Ovary (tissue), 9 donors: ENCODE results near the gene CHRND. TPM values are rescaled to one million over a fixed set of nuclear protein-coding genes. Genes with fewer than 3 reads are reported as not detected.

Experiments used
- DNase-seq, 5 donors: peaks; one replicate each; pipeline ENCODE4 v3.0.0-alpha.2; 2019 to 2020
- H3K27ac ChIP-seq, 2 donors: fragments of 200-600 bp; one replicate each; pipeline versions ENCODE4 v1.5.1 to v1.8.0; 2019 to 2022
- H3K27me3 ChIP-seq: fragments of 200-600 bp; one replicate; pipeline ENCODE4 v1.8.0; 2022
- H3K36me3 ChIP-seq: fragments of 200-600 bp; sonication (generic); one replicate; pipeline ENCODE4 v1.5.1; 2019
- H3K4me1 ChIP-seq: one replicate; pipeline ENCODE4 v1.8.1; 2013; ENCODE audit warnings: mild to moderate bottlenecking, moderate library complexity; ENCODE audit not compliant: insufficient read depth
- H3K4me3 ChIP-seq: fragments of 200-600 bp; sonication (generic); one replicate; pipeline ENCODE4 v1.5.1; 2017
- H3K9me3 ChIP-seq, 2 donors: fragments of 200-600 bp in 1 of 2; sonication (generic) in 1 of 2; one replicate each; pipeline versions ENCODE4 v1.5.1 to v1.8.1; 2013 to 2019; ENCODE audit warnings: mild to moderate bottlenecking in 1 of 2, moderate library complexity in 1 of 2
- EP300 ChIP-seq: sonication (generic); formaldehyde crosslinking; IDR thresholded peaks from one replicate; pipeline ENCODE4 v1.6.1; 2017; ENCODE audit warnings: antibody characterized with exemption
- POLR2A ChIP-seq: fragments of 450-650 bp; IDR thresholded peaks from one replicate; pipeline ENCODE4 v1.6.1; 2017; ENCODE audit warnings: antibody characterized with exemption, mild to moderate bottlenecking, moderate library complexity
- WGBS, 3 donors: extraction: QIAGEN DNeasy Blood & Tissue Kit in 1 of 3; methylation state at CpG; one replicate each; pipeline versions ENCODE4 v1.1.5 to v1.1.7; 2013 to 2017; 5-methylcytosine and 5-hydroxymethylcytosine counted together
- intact Hi-C, 4 donors: fragments of 100-400 bp; cut with DNase I; formaldehyde crosslinking; loops; one replicate each; pipeline versions ENCODE4 v1.11.0 to v1.15.1; 2022 to 2023
- polyA plus RNA-seq, 2 donors: library from polyadenylated mRNA; stranded (reverse); fragments of 200-250 nt in 1 of 2; fragments of 350-450 nt in 1 of 2; fragmentation: Illumina TruSeq in 1 of 2; extraction: RNeasy Lipid Tissue Mini Kit (QIAGEN cat#74804) in 1 of 2; gene quantifications; one replicate each; pipeline ENCODE4 v1.2.3, GENCODE V29; 2013 to 2014
- total RNA-seq, 7 donors: library from RNA; depleted of rRNA in 2 of 7; stranded (reverse); fragments of >200 nt in 2 of 7; fragmentation: NEBNext Ultra II Directional in 3 of 7; extraction: Animal tissue kit (Norgen Biotek cat#: 25700) in 3 of 7; gene quantifications; one replicate each; pipeline versions ENCODE4 v1.1.0 to v1.2.4, GENCODE V29; 2016 to 2023
- TF ChIP-seq, protein P1 (sequence below), 3 donors: fragments of 450-650 bp in 2 of 3; fragments of 200-600 bp in 1 of 3; IDR thresholded peaks; one replicate each; pipeline versions ENCODE4 v1.5.1 to v1.8.0; 2016 to 2022; ENCODE audit warnings: antibody characterized with exemption in 3 of 3, mild to moderate bottlenecking in 1 of 3
- donor health status: DM: no; HTN: no; CAD: no; lungs with moderate emphysema.
- donor health status: DM: no; HTN: no; CAD: no.
- donor health status: Bipolar disorder and iron deficiency.
- donor health status: DM: yes; HTN: yes; CAD: no.
- donor health status: DM: no; HTN: no; CAD: no.
- donor health status: DM: yes; HTN: yes; CAD: no.

CHRND gene
- total and polyA plus RNA-seq, 9 donors, result 0.28 to 0.40 TPM; not detected in 7

GRCh38 chr2:232573771-232574435 is 47.9 kb downstream of the CHRND start:
- WGBS, 3 donors, result 91 to 93% (median 92%) methylated on average over 8 of the region's 8 CpGs
- Histone ChIP-seq H3K27ac (no peak overlapping the region), H3K36me3 (no peaks in the 10 kb centered on the region), H3K4me1 (no peaks in the 10 kb centered on the region), H3K9me3 (no peaks in the 10 kb centered on the region), H3K4me3 (no peak overlapping the region), H3K27me3 (no peaks in the 10 kb centered on the region)
- no peak for DNase-seq
- intact Hi-C loops, result no loop called here
- TF ChIP-seq POLR2A (no peak), EP300 (no peak)
- TF ChIP-seq, protein P1, sequence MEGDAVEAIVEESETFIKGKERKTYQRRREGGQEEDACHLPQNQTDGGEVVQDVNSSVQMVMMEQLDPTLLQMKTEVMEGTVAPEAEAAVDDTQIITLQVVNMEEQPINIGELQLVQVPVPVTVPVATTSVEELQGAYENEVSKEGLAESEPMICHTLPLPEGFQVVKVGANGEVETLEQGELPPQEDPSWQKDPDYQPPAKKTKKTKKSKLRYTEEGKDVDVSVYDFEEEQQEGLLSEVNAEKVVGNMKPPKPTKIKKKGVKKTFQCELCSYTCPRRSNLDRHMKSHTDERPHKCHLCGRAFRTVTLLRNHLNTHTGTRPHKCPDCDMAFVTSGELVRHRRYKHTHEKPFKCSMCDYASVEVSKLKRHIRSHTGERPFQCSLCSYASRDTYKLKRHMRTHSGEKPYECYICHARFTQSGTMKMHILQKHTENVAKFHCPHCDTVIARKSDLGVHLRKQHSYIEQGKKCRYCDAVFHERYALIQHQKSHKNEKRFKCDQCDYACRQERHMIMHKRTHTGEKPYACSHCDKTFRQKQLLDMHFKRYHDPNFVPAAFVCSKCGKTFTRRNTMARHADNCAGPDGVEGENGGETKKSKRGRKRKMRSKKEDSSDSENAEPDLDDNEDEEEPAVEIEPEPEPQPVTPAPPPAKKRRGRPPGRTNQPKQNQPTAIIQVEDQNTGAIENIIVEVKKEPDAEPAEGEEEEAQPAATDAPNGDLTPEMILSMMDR (IDR thresholded peaks at IDR 0.05), result no peak

DNA sequence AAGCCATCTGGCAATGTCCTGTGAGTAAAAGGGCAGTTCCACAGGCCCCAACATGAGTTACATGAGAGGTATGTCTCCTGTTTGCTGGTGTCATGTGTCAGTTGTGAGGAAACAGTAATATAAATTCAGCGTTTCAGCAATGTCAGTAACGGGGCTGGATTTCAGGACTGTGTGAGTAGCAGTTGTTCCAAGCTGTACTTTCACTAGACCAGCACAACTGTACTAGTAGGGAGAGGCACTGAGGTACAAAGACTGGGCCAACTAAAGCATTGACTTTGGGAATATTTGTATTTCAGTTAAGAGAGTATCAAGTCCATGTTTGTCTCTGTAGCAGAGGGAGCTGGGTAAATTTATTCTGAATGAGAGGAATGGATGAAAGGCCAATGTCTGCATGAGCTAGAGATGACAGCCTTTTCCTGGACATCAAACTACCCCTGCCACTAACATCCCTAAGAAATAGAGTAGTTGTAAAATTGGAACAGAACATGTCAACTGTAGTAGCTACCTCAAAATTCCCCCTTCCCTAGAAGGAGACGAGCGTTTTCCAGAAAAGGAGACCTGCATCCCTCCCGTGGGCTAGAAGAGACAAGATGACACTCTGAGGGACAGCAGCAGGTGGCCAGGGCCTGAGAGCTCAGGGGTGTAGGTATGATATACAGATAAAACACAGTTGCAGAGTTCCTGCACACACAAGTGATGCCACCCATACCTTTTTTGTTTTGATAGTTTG is 48.9 kb downstream of the CHRND start:
- DNase-seq, result no peak
- Histone ChIP-seq H3K27ac (no peak overlapping the region), H3K27me3 (no peaks in the 10 kb centered on the region), H3K9me3 (no peaks in the 10 kb centered on the region), H3K4me3 (no peak overlapping the region), H3K36me3 (no peaks in the 10 kb centered on the region), H3K4me1 (no peaks in the 10 kb centered on the region)
- TF ChIP-seq, protein P1 (IDR thresholded peaks at IDR 0.05), result no peak
- no peak for TF ChIP-seq EP300
- no peak for TF ChIP-seq POLR2A
- intact Hi-C loops, result no loop called here
- 89 to 93% (median 90%) methylated on average over 5 of the region's 5 CpGs for WGBS, 3 donors

- no peak overlapping the region for H3K4me3 ChIP-seq
- no peak for DNase-seq
- intact Hi-C loops, result no loop called here
- H3K4me1 ChIP-seq, result no peaks in the 10 kb centered on the region
- no peak overlapping the region for H3K27ac ChIP-seq
- TF ChIP-seq POLR2A, result no peak
- no peak for TF ChIP-seq EP300
- TF ChIP-seq, protein P1 (IDR thresholded peaks at IDR 0.05), result no peak
- WGBS, 3 donors, result 88 to 97% (median 95%) methylated on average over 1 of the region's 1 CpG
- no peaks in the 10 kb centered on the region for H3K9me3 ChIP-seq
- no peaks in the 10 kb centered on the region for H3K36me3 ChIP-seq
- H3K27me3 ChIP-seq, result no peaks in the 10 kb centered on the region
Measured at GRCh38 chr2:232575404-232575746, 49.4 kb downstream of the CHRND start.

DNA sequence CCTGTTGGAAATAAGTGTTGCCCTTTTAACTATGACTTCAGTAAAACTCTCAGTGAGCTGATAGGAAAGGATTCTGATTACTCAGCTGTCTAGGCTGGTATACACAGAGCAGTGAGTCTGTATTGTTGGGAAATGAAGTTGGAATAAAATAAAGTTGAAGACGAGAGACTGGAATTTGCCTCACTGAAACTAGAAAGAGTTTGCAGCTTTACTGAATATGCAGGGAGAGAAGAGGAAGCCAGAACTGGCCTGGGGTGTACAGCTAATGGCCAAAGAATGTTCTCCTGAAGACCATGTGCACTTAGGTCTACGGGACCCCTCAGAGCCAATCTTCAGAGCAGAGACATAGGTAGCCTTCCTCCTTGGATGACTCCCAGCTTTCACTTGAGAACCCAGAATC is 51.0 kb downstream of the CHRND start:
- 65 to 89% (median 83%) methylated on average over 2 of the region's 2 CpGs for WGBS, 3 donors
- TF ChIP-seq, protein P1 (IDR thresholded peaks at IDR 0.05), result no peak
- TF ChIP-seq EP300 (no peak), POLR2A (no peak)
- Histone ChIP-seq H3K4me3 (no peak overlapping the region), H3K27ac (no peak overlapping the region), H3K4me1 (no peaks in the 10 kb centered on the region), H3K36me3 (no peaks in the 10 kb centered on the region), H3K9me3 (no peaks in the 10 kb centered on the region), H3K27me3 (no peaks in the 10 kb centered on the region)
- intact Hi-C loops, result no loop called here
- no peak for DNase-seq
